NT2/D1 (cell line): ENCODE measurements around the gene MAB21L2.

Experiments used
- DNase-seq: peaks from one replicate; pipeline ENCODE4 v3.0.0-alpha.2; 2011; ENCODE audit warnings: low read depth, low spot score
- H3K27me3 ChIP-seq: 2 replicates; pipeline ENCODE4 v1.6.0; 2011; ENCODE audit warnings: mild to moderate bottlenecking; ENCODE audit not compliant: insufficient read length, insufficient read depth
- H3K36me3 ChIP-seq: 2 replicates; pipeline ENCODE4 v1.6.1; 2011; ENCODE audit warnings: mild to moderate bottlenecking, low read length, mixed read lengths; ENCODE audit not compliant: insufficient read depth, insufficient read length
- H3K4me1 ChIP-seq: 2 replicates; pipeline ENCODE4 v1.5.1; 2011; ENCODE audit not compliant: insufficient read depth, insufficient read length
- H3K4me3 ChIP-seq: 2 replicates; pipeline ENCODE4 v1.5.1; 2011; ENCODE audit warnings: low read depth; ENCODE audit not compliant: insufficient read length
- H3K9ac ChIP-seq: 2 replicates; pipeline ENCODE4 v1.6.0; 2011; ENCODE audit warnings: low read depth; ENCODE audit not compliant: insufficient read length
- H3K9me3 ChIP-seq: 2 replicates; pipeline ENCODE4 v1.5.1; 2011; ENCODE audit warnings: mild to moderate bottlenecking, low read length; ENCODE audit not compliant: insufficient read depth
- SUZ12 ChIP-seq: IDR thresholded peaks from 2 replicates; pipeline ENCODE4 v1.6.1; 2011; ENCODE audit not compliant: insufficient read length, insufficient read depth; ENCODE audit errors: extremely low read depth
- YY1 ChIP-seq: IDR thresholded peaks from 2 replicates; pipeline ENCODE4 v1.6.1; 2011; ENCODE audit not compliant: insufficient read length, insufficient read depth
- ZNF274 ChIP-seq: IDR thresholded peaks from 2 replicates; pipeline ENCODE4 v1.6.1; 2011; ENCODE audit warnings: mild to moderate bottlenecking, low read depth, low read length

MAB21L2 gene

GRCh38 chr4:150578745-150579501, 3.0 kb upstream of the MAB21L2 start:
- Histone ChIP-seq H3K9ac (no peak overlapping the region), H3K9me3 (no peaks in the 10 kb centered on the region), H3K36me3 (no peaks in the 10 kb centered on the region), H3K4me1 (peaks cover 3% of the 10 kb centered on the region), H3K4me3 (peak overlapping the region; percentile 37), H3K27me3 (peaks cover 61% of the 10 kb centered on the region)
- DNase-seq: no peak
- no peak for TF ChIP-seq ZNF274
- no peak for TF ChIP-seq SUZ12
- no peak for TF ChIP-seq YY1

- Histone ChIP-seq H3K9ac (peak overlapping the region; percentile 42), H3K4me3 (peak overlapping the region; percentile 37)
Observed at GRCh38 chr4:150579551-150580234, 2.3 kb upstream of the MAB21L2 start.

GRCh38 chr4:150580306-150580705, 1.6 kb upstream of the MAB21L2 start:
- no peak for DNase-seq
- no peak for TF ChIP-seq YY1
- no peak for TF ChIP-seq ZNF274
- no peak for TF ChIP-seq SUZ12
- Histone ChIP-seq H3K9ac (peak overlapping the region; percentile 42), H3K36me3 (no peaks in the 10 kb centered on the region), H3K9me3 (no peaks in the 10 kb centered on the region), H3K27me3 (peaks cover 75% of the 10 kb centered on the region), H3K4me3 (peak overlapping the region; percentile 6), H3K4me1 (peaks cover 3% of the 10 kb centered on the region)

More at GRCh38 chr4:150579551-150580234, 2.3 kb upstream of the MAB21L2 start:
- DNase-seq: no peak
- Histone ChIP-seq H3K36me3 (no peaks in the 10 kb centered on the region), H3K27me3 (peaks cover 69% of the 10 kb centered on the region), H3K9me3 (no peaks in the 10 kb centered on the region), H3K4me1 (peaks cover 3% of the 10 kb centered on the region)
- no peak for TF ChIP-seq YY1
- no peak for TF ChIP-seq ZNF274
- no peak for TF ChIP-seq SUZ12

GRCh38 chr4:150581056-150581605, 820 bp upstream of the MAB21L2 start:
- Histone ChIP-seq H3K9ac (no peak overlapping the region), H3K9me3 (no peaks in the 10 kb centered on the region), H3K36me3 (no peaks in the 10 kb centered on the region), H3K4me1 (peaks cover 3% of the 10 kb centered on the region), H3K27me3 (peaks cover 81% of the 10 kb centered on the region), H3K4me3 (no peak overlapping the region)
- TF ChIP-seq YY1 (no peak), SUZ12 (no peak), ZNF274 (no peak)
- DNase-seq: no peak

GRCh38 chr4:150581641-150582051, 305 bp upstream of the MAB21L2 start:
- DNase-seq: no peak
- peaks cover 81% of the 10 kb centered on the region for H3K27me3 ChIP-seq
- TF ChIP-seq YY1 (no peak), ZNF274 (no peak), SUZ12 (no peak)
- peaks cover 3% of the 10 kb centered on the region for H3K4me1 ChIP-seq
- no peak overlapping the region for H3K4me3 ChIP-seq
- H3K9me3 ChIP-seq: no peaks in the 10 kb centered on the region
- H3K9ac ChIP-seq: no peak overlapping the region
- H3K36me3 ChIP-seq: no peaks in the 10 kb centered on the region

GRCh38 chr4:150582873-150583286, 929 bp downstream of the MAB21L2 start:
- Histone ChIP-seq H3K4me3 (peak overlapping the region; percentile 45), H3K9me3 (no peaks in the 10 kb centered on the region), H3K4me1 (peaks cover 3% of the 10 kb centered on the region), H3K27me3 (peaks cover 78% of the 10 kb centered on the region), H3K9ac (peak overlapping the region; percentile 64), H3K36me3 (no peaks in the 10 kb centered on the region)
- TF ChIP-seq ZNF274 (no peak), YY1 (no peak), SUZ12 (no peak)
- DNase-seq: no peak
